ENCODE measurements around the gene CDC26.
"Not testable (repeated sequence)": the region's sequence is repeated elsewhere in the genome, so short reads cannot be mapped to it uniquely, and the experiment has no call there.

The CDC26 gene

DNA sequence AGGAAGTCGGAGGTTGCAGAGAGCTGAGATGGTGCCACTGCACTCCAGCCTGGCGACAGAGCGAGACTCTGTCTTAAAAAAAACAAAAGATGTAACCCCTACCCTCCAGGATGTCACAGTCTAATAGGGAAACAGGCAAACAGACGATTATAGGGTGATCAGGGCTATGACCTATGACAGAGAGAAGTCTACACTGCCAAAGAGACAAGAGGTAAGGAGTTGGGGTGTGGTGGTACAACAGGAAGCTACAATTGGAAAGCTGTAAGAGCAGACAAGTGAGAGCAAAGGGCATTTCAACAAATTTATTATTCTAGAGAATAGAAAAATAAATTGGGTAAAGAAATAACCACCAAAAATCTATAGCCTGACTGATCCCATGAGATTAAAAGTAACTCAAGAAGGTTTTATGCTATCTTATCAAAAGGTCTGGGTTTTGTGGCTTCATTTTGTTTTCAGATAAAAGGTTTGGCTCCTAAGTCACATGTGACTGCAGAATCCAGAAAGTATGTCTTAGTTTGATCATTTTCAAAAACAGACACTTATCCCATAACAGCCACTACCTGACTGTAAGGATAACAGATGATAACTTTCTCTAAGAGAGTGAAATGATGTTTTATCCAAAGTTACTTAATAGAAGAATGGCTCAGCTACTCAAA, 7.3 kb downstream of the CDC26 start:
- Mint-ChIP-seq H3K27ac (no peak overlapping the region), H3K36me3 (ENCODE audit: low read depth) (peaks cover 26% of the 10 kb centered on the region)

DNA sequence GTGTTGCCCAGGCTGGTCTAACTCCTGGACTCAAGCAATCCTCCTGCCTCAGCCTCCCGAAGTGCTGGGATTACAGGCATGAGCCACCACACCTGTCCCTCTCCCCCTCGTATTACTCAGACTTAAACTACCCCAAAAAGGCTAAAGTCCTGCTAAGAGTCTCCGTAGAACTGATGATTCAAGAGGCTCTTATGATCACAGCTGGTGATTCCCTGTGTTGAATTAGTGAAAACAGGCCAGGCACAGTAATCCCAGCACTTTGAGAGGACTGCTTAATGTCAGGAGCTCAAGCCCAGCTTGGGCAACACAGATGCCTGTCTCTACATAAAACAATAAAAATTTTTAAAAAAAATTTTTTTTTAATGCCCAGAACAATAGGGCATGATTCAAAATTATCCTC, 9.2 kb downstream of the CDC26 start:
- no peaks in the 10 kb centered on the region for H3K9me3 Mint-ChIP-seq
- no peaks in the 10 kb centered on the region for H3K27me3 Mint-ChIP-seq (ENCODE audit: low read depth)
- peaks cover 8% of the 10 kb centered on the region for H3K4me1 Mint-ChIP-seq (ENCODE audit: low read depth)
- H3K27ac Mint-ChIP-seq: no peak overlapping the region
- peaks cover 27% of the 10 kb centered on the region for H3K36me3 Mint-ChIP-seq (ENCODE audit: low read depth)
- no peak overlapping the region for H3K4me3 Mint-ChIP-seq

More for the DNA sequence above, 7.3 kb downstream of the CDC26 start:
- Mint-ChIP-seq H3K9me3 (no peaks in the 10 kb centered on the region), H3K27me3 (ENCODE audit: low read depth) (no peaks in the 10 kb centered on the region), H3K4me1 (ENCODE audit: low read depth) (peaks cover 8% of the 10 kb centered on the region), H3K4me3 (no peak overlapping the region)

DNA sequence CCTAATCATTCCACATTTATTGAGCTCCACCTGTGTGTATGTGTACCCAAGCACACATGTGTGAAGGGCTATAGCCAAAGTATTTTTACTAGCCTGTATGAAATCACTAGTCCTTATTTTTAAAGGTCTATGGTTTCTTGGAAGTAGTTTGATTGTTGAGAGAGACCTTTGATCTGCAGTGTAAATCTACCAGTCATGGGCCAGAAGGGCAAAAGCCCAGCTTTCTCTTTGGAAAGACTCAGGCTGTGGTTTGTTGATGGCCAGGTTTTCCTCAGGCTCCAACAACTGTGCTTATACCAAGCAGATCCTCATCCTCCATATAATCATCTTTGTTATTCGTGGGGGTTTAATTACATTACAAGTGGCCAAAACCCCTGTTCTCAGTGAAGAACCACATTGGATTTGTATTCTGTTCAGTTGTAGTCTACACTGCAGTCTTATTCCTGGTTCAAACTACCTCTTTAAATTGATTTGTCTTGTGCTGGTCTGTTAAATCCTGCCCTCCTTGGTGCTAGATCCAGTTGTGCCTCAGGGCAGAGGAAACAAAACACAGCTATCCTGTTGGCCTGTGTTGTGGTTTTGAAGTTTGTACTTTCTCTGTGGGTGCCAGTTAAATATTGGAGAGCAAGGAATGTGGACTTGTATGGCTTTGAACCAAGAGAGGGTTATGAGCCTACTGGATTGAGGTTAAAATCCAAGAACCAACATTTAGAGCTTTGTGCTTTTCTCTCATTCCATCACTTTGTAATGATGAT, 13.3 kb downstream of the CDC26 start:
- Mint-ChIP-seq H3K27ac (no peak overlapping the region), H3K4me1 (ENCODE audit: low read depth) (no peaks in the 10 kb centered on the region), H3K36me3 (ENCODE audit: low read depth) (peaks cover 31% of the 10 kb centered on the region), H3K9me3 (no peaks in the 10 kb centered on the region), H3K27me3 (ENCODE audit: low read depth) (no peaks in the 10 kb centered on the region), H3K4me3 (no peak overlapping the region)

DNA sequence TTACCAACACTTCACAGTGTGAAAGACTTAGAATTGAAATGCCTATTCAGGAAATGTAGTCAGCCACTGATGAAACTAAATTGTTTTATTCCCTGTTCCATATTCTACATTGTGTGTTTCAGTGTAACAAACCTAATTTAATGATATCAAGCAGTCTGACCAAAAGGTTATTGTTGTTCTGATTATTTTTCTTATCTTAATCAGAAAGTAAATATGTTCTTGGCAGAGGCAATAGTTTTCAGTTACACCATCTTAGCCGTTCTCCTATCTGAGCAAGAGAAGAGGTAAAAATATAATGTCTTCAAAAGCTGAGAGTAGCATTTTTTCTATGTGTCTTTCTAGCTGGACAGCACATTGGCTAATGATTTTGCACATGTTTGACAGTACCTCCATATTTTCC, 17.1 kb downstream of the CDC26 start:
- H3K36me3 Mint-ChIP-seq (ENCODE audit: low read depth): peaks cover 24% of the 10 kb centered on the region
- no peak overlapping the region for H3K27ac Mint-ChIP-seq
- H3K27me3 Mint-ChIP-seq (ENCODE audit: low read depth): no peaks in the 10 kb centered on the region
- H3K4me1 Mint-ChIP-seq (ENCODE audit: low read depth): no peaks in the 10 kb centered on the region
- H3K4me3 Mint-ChIP-seq: no peak overlapping the region
- H3K9me3 Mint-ChIP-seq: no peaks in the 10 kb centered on the region

DNA sequence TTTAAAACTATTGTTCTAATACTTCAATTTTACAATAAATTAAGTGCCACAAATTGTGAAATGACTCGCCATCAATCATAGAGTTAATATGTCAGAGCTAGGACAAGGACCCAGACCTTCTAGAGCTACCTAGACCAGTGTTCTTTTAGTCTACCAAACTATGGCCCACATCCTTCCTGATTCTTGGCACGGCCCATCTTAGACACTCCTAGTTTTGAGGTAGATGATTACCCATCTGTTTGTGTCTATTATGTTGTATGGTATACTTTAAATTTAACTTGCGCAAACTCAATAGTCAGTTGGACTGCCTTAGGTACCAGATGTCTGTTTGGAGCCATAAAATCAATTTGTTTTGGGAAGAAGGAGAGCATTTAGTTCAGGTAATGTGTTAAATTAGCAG, 17.5 kb downstream of the CDC26 start:
- Mint-ChIP-seq H3K36me3 (ENCODE audit: low read depth) (peaks cover 27% of the 10 kb centered on the region), H3K27ac (no peak overlapping the region), H3K9me3 (no peaks in the 10 kb centered on the region), H3K27me3 (ENCODE audit: low read depth) (no peaks in the 10 kb centered on the region), H3K4me1 (ENCODE audit: low read depth) (no peaks in the 10 kb centered on the region), H3K4me3 (no peak overlapping the region)

DNA sequence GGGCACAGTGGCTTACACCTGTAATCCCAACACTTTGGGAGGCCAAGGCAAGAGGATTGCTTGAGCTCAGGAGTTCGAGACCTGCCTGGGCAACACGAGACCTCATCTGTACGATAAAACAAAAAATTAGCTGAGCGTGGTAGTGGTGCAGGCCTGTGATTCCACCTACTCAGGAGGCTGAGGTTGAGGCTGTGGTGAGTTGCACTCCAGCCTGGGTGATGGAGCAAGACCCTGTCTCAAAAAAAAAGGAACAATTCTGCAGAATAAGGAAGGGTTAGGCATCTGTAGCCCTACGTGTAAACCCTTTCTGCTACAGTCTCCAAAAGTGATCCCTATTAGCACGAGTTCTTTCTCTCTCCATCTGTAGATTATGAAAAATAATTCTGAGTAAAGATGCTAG, 19.9 kb downstream of the CDC26 start:
- no peaks in the 10 kb centered on the region for H3K4me1 Mint-ChIP-seq (ENCODE audit: low read depth)
- H3K27ac Mint-ChIP-seq: no peak overlapping the region
- peaks cover 18% of the 10 kb centered on the region for H3K36me3 Mint-ChIP-seq (ENCODE audit: low read depth)
- H3K27me3 Mint-ChIP-seq (ENCODE audit: low read depth): no peaks in the 10 kb centered on the region
- peaks cover 3% of the 10 kb centered on the region for H3K9me3 Mint-ChIP-seq
- H3K4me3 Mint-ChIP-seq: no peak overlapping the region

DNA sequence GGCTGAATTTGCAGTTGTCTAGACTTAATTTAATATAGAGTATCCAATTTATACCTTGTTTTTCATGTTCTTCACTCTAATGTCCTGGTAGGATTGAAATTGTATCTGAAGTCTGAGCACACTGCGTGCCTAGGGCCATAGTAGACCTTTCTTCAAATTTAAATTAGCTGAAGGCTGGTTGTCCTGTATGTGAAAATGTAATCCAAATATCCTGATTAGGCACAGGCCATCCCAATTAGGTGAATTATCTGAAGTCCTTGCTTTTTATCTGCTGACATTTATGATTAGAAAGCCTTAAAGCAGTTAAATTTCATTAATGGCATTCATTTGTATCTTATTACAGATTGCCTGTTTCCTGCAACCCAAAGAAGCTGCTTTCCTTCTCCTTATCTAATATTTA, 20.4 kb downstream of the CDC26 start:
- H3K36me3 Mint-ChIP-seq (ENCODE audit: low read depth): peaks cover 13% of the 10 kb centered on the region
- no peak overlapping the region for H3K27ac Mint-ChIP-seq
- H3K9me3 Mint-ChIP-seq: peaks cover 3% of the 10 kb centered on the region
- no peaks in the 10 kb centered on the region for H3K4me1 Mint-ChIP-seq (ENCODE audit: low read depth)
- no peaks in the 10 kb centered on the region for H3K27me3 Mint-ChIP-seq (ENCODE audit: low read depth)
- H3K4me3 Mint-ChIP-seq: no peak overlapping the region

DNA sequence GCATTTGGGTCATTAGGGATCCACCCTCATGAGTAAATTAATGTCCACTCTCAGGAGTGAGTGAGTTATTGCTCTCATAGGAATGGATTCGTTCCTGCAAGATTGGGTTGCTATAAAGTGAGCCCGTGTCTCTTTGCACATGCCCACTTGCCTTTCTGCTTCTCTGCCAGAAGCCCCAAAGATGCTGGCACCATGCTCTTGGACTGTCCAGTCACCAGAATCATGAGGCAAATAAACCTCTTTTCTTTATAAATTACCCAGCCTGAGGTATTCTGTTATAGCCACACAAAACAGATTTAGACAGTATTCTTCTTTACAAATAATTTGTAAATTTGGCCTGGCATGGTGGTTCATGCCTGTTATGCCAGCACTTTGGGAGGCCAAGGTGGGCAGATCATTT, 24.6 kb downstream of the CDC26 start:
- Mint-ChIP-seq H3K4me3 (no peak overlapping the region), H3K4me1 (ENCODE audit: low read depth) (no peaks in the 10 kb centered on the region), H3K36me3 (ENCODE audit: low read depth) (peaks cover 6% of the 10 kb centered on the region), H3K9me3 (peaks cover 6% of the 10 kb centered on the region), H3K27ac (no peak overlapping the region), H3K27me3 (ENCODE audit: low read depth) (no peaks in the 10 kb centered on the region)

DNA sequence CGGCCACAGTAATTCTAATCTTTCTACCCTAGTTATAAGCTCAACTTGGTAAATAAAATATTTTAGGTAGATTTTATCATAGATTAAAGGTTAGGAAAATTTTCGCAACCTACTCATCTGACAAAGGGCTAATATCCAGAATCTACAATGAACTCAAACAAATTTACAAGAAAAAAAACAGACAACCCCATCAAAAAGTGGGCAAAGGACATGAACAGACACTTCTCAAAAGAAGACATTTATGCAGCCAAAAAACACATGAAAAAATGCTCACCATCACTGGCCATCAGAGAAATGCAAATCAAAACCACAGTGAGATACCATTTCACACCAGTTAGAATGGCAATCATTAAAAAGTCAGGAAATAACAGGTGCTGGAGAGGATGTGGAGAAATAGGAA, 25.7 kb downstream of the CDC26 start:
- H3K36me3 Mint-ChIP-seq (ENCODE audit: low read depth); H3K27ac Mint-ChIP-seq; H3K27me3 Mint-ChIP-seq (ENCODE audit: low read depth); H3K9me3 Mint-ChIP-seq; H3K4me3 Mint-ChIP-seq; H3K4me1 Mint-ChIP-seq (ENCODE audit: low read depth): not testable (repeated sequence)

DNA sequence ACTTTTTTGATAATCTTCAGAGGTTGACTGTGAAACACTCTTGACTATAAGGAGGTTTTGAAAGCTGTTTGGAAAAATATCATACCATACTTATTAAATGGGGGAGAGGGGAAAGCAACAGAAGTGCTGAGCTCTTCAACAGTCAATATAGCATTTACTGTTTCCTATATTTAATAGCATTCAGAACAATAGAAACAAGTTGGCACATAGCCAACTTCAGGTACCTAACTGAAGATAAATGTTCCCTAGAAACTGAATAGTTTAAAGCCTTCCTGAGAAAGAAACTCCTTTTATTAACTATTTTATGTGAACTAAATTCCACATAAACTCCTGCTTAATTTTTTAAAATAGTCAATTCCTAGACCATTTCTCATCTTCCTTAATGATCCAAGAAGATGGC, 27.7 kb downstream of the CDC26 start:
- Mint-ChIP-seq H3K27ac (no peak overlapping the region), H3K4me1 (ENCODE audit: low read depth) (no peaks in the 10 kb centered on the region), H3K27me3 (ENCODE audit: low read depth) (no peaks in the 10 kb centered on the region), H3K9me3 (peaks cover 6% of the 10 kb centered on the region), H3K4me3 (no peak overlapping the region), H3K36me3 (ENCODE audit: low read depth) (peaks cover 4% of the 10 kb centered on the region)

DNA sequence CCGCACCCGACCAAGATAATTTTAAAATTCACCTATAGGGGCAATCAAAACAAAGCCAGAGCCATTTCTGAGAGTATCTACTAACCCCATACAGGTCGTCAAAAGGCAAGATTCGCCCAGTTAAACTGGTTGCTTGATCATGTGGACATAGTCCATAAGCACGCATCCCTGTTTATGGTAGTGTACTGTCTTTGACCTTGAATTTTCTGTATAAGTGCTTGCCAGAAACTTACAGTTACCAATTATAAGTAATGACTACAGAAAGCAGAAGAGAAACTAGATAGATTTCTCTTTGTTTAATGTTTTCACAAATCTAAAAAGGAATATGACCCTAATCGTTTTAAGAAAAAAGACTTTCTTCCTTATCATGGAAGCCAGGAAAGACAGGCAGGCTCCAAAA, 28.4 kb downstream of the CDC26 start:
- Mint-ChIP-seq H3K4me1 (ENCODE audit: low read depth) (no peaks in the 10 kb centered on the region), H3K4me3 (no peak overlapping the region), H3K27me3 (ENCODE audit: low read depth) (no peaks in the 10 kb centered on the region), H3K27ac (no peak overlapping the region), H3K36me3 (ENCODE audit: low read depth) (peaks cover 4% of the 10 kb centered on the region), H3K9me3 (peaks cover 6% of the 10 kb centered on the region)

DNA sequence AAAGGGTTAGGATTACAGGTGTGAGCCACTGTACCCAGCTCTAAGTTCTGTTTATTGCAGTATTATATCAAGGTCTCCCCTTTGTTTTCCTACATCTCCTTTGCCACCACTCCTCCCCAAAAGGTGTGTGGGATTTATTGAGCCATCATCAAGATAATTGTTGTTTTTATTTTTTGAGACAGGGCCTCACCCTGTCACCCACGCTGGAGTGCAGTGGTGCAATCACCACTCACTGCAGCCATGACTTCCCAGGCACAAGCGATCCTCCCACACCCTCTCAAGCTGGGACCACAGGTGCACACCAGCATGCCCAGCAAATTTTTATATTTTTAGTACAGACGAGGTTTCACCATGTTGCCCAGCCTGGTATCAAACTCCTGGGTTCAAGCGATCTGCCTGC, 29.5 kb downstream of the CDC26 start:
- H3K27me3 Mint-ChIP-seq (ENCODE audit: low read depth): no peaks in the 10 kb centered on the region
- peaks cover 6% of the 10 kb centered on the region for H3K9me3 Mint-ChIP-seq
- no peak overlapping the region for H3K27ac Mint-ChIP-seq
- no peak overlapping the region for H3K4me3 Mint-ChIP-seq
- peaks cover 4% of the 10 kb centered on the region for H3K36me3 Mint-ChIP-seq (ENCODE audit: low read depth)
- no peaks in the 10 kb centered on the region for H3K4me1 Mint-ChIP-seq (ENCODE audit: low read depth)

DNA sequence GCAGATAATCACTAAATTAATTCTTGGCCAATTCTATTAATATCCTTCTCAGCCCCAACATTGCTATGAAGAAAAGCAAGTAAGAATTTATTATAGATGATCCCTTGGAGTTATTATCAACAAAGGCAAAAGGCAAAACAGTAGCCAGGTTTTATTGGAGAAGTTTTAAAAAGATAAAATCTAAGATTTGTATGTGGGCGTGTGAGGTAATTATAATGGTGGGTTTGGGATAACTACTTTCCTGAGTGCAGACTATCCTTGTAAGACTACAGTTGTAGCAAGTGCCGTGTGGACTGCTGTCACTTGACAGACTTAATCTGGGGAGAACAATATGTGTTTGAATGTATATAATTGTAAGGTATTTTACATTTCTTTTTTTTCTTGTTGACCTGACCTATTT, 30.8 kb downstream of the CDC26 start:
- Mint-ChIP-seq H3K27me3 (ENCODE audit: low read depth) (no peaks in the 10 kb centered on the region), H3K9me3 (peaks cover 3% of the 10 kb centered on the region), H3K4me1 (ENCODE audit: low read depth) (no peaks in the 10 kb centered on the region)

DNA sequence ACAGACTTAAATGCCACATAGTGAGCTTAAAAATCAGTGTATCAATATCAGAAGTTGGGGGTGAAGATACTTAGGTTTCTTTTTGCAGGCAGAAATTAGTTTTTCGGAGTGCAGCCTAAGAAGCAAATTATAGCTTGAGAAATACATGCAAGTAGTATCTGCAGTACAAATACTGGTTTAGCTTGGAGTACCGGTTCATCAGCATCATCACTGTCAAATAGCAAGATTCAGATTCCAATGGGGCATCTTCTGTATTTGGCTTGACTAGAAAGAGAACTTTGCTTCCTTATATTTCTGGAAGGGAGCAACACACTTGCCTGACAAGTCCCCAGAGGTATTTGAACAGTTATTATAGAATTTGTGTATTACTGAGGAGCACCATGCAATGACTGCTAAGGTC, 34.2 kb downstream of the CDC26 start:
- H3K4me3 Mint-ChIP-seq: no peak overlapping the region
- peaks cover 2% of the 10 kb centered on the region for H3K36me3 Mint-ChIP-seq (ENCODE audit: low read depth)
- no peak overlapping the region for H3K27ac Mint-ChIP-seq
- no peaks in the 10 kb centered on the region for H3K27me3 Mint-ChIP-seq (ENCODE audit: low read depth)
- no peaks in the 10 kb centered on the region for H3K9me3 Mint-ChIP-seq
- peaks cover 10% of the 10 kb centered on the region for H3K4me1 Mint-ChIP-seq (ENCODE audit: low read depth)

More for the DNA sequence above, 30.8 kb downstream of the CDC26 start:
- Mint-ChIP-seq H3K36me3 (ENCODE audit: low read depth) (peaks cover 6% of the 10 kb centered on the region), H3K27ac (no peak overlapping the region), H3K4me3 (no peak overlapping the region)

DNA sequence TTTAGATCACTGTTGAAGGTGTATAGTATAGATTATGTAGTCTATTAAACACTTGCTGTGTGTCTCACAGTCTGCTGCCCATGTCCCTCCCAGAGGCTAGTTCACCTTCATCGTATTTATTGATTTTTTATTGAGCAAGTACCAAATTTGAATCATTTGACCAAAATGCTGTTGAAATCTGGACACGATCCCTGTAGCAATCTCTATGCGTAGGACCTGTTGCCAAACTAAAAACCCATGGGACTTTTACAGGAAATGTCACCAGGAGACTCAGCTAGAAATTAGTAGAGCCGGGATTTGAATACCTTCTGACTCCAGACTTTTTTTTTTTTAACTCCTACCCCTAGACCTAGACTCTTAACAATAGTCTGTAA, 36.5 kb downstream of the CDC26 start:
- peaks cover 2% of the 10 kb centered on the region for H3K36me3 Mint-ChIP-seq (ENCODE audit: low read depth)
- no peak overlapping the region for H3K27ac Mint-ChIP-seq
- no peak overlapping the region for H3K4me3 Mint-ChIP-seq
- no peaks in the 10 kb centered on the region for H3K27me3 Mint-ChIP-seq (ENCODE audit: low read depth)
- no peaks in the 10 kb centered on the region for H3K9me3 Mint-ChIP-seq
- H3K4me1 Mint-ChIP-seq (ENCODE audit: low read depth): peaks cover 11% of the 10 kb centered on the region

Measured in T-helper 1 cell treated with Interleukin-12 subunit alpha and Interleukin-12 subunit beta and Interleukin-4 antibody, amounts not matched to agents 30 μg/mL and 1 μg/mL, for 36 hours (primary cell).